ENCODE measurements around the gene PPFIA3.

DNA sequence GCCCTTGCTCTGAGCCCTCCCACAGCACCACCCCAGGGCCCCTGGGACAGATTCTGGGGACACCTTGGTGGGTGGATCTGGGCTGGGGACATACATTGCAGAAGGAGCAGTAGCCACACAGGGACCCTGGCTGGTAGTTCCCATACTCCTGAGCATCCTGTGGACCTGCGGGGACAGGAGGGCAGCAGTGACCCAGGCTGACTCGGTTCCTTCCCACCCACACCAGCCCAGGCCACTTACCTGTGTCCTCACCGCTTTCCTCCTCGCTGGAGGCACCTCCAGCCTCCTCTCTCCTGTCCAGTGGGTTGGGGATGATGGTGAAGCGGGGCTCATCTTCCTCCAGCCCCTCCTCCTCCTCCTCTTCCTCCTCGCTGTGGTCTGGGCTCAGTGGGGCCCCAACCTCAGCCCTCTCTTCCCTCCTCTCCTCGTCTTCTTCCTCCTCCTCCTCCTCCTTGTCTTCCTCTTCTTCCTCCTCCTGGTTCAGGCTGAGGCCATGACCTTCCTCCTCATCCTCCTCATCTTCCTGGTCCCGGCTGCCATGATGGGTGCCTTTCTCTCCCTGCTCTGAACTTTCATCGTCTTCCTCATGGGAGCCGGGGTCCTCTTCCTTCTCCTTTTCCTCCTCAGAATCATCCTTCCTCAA is 33.9 kb downstream of the PPFIA3 start:
- TF ChIP-seq, protein P1, sequence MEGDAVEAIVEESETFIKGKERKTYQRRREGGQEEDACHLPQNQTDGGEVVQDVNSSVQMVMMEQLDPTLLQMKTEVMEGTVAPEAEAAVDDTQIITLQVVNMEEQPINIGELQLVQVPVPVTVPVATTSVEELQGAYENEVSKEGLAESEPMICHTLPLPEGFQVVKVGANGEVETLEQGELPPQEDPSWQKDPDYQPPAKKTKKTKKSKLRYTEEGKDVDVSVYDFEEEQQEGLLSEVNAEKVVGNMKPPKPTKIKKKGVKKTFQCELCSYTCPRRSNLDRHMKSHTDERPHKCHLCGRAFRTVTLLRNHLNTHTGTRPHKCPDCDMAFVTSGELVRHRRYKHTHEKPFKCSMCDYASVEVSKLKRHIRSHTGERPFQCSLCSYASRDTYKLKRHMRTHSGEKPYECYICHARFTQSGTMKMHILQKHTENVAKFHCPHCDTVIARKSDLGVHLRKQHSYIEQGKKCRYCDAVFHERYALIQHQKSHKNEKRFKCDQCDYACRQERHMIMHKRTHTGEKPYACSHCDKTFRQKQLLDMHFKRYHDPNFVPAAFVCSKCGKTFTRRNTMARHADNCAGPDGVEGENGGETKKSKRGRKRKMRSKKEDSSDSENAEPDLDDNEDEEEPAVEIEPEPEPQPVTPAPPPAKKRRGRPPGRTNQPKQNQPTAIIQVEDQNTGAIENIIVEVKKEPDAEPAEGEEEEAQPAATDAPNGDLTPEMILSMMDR (conservative IDR thresholded peaks at IDR 0.05) = no peak
- no peak for TF ChIP-seq EZH2 (IDR thresholded peaks at IDR 0.05; ENCODE audit: low read depth)
